Activated naive CD8-positive, alpha-beta T cell (primary cell): Measurements from ENCODE around the gene C1QL3.

Experiments used
- H3K27ac Mint-ChIP-seq: one replicate; pipeline ENCODE4 v1.8.0; 2021; ENCODE audit warnings: mixed read lengths
- H3K27me3 Mint-ChIP-seq: one replicate; pipeline ENCODE4 v1.8.0; 2021; ENCODE audit warnings: mixed read lengths
- H3K36me3 Mint-ChIP-seq: one replicate; pipeline ENCODE4 v1.8.0; 2021; ENCODE audit warnings: mixed read lengths
- H3K4me1 Mint-ChIP-seq: one replicate; pipeline ENCODE4 v1.8.0; 2021; ENCODE audit warnings: low read depth, mixed read lengths
- H3K4me3 Mint-ChIP-seq: one replicate; pipeline ENCODE4 v1.8.0; 2021; ENCODE audit warnings: mild to moderate bottlenecking, mixed read lengths
- H3K9me3 Mint-ChIP-seq: one replicate; pipeline ENCODE4 v1.8.0; 2021; ENCODE audit warnings: low read depth, mixed read lengths

The C1QL3 gene

GRCh38 chr10:16521311-16522016 lies at the start of gene C1QL3:
C1QL3 (minus strand) TSS chr10:16521879; CDS start chr10:16521065, 814 bp downstream.
- peaks cover 22% of the 10 kb centered on the region for H3K27me3 Mint-ChIP-seq
- no peaks in the 10 kb centered on the region for H3K9me3 Mint-ChIP-seq
- no peak within 1 kb of the TSS for H3K27ac Mint-ChIP-seq
- peaks cover 11% of the 10 kb centered on the region for H3K4me1 Mint-ChIP-seq
- peaks cover 3% of the 10 kb centered on the region for H3K36me3 Mint-ChIP-seq
- peak within 1 kb of the TSS; percentile 83 for H3K4me3 Mint-ChIP-seq

GRCh38 chr10:16570731-16571130 lies 49.1 kb upstream of the C1QL3 start:
- H3K9me3 Mint-ChIP-seq, result no peaks in the 10 kb centered on the region
- peaks cover 23% of the 10 kb centered on the region for H3K27me3 Mint-ChIP-seq
- no peaks in the 10 kb centered on the region for H3K36me3 Mint-ChIP-seq
- H3K4me1 Mint-ChIP-seq, result no peaks in the 10 kb centered on the region
- H3K4me3 Mint-ChIP-seq, result no peak overlapping the region
- H3K27ac Mint-ChIP-seq, result no peak overlapping the region

GRCh38 chr10:16566202-16566805 lies 44.6 kb upstream of the C1QL3 start:
- peaks cover 20% of the 10 kb centered on the region for H3K27me3 Mint-ChIP-seq
- H3K36me3 Mint-ChIP-seq, result peaks cover 3% of the 10 kb centered on the region
- H3K27ac Mint-ChIP-seq, result no peak overlapping the region
- H3K9me3 Mint-ChIP-seq, result no peaks in the 10 kb centered on the region
- no peaks in the 10 kb centered on the region for H3K4me1 Mint-ChIP-seq
- no peak overlapping the region for H3K4me3 Mint-ChIP-seq

- Mint-ChIP-seq H3K9me3 (no peaks in the 10 kb centered on the region), H3K4me1 (no peaks in the 10 kb centered on the region), H3K27me3 (peaks cover 22% of the 10 kb centered on the region), H3K27ac (no peak overlapping the region), H3K4me3 (no peak overlapping the region), H3K36me3 (peaks cover 3% of the 10 kb centered on the region)
Measured at GRCh38 chr10:16565604-16566003, 43.9 kb upstream of the C1QL3 start.

GRCh38 chr10:16562891-16563290 lies 41.2 kb upstream of the C1QL3 start:
- peaks cover 20% of the 10 kb centered on the region for H3K27me3 Mint-ChIP-seq
- H3K4me1 Mint-ChIP-seq, result no peaks in the 10 kb centered on the region
- H3K36me3 Mint-ChIP-seq, result peaks cover 5% of the 10 kb centered on the region
- H3K9me3 Mint-ChIP-seq, result no peaks in the 10 kb centered on the region
- H3K4me3 Mint-ChIP-seq, result no peak overlapping the region
- no peak overlapping the region for H3K27ac Mint-ChIP-seq

- H3K36me3 Mint-ChIP-seq, result peaks cover 2% of the 10 kb centered on the region
- peaks cover 13% of the 10 kb centered on the region for H3K27me3 Mint-ChIP-seq
- no peaks in the 10 kb centered on the region for H3K4me1 Mint-ChIP-seq
- no peak overlapping the region for H3K27ac Mint-ChIP-seq
- H3K4me3 Mint-ChIP-seq, result no peak overlapping the region
- peaks cover 3% of the 10 kb centered on the region for H3K9me3 Mint-ChIP-seq
Measured at GRCh38 chr10:16559236-16559773, 37.6 kb upstream of the C1QL3 start.

GRCh38 chr10:16547973-16548372 lies 26.3 kb upstream of the C1QL3 start:
- peaks cover 10% of the 10 kb centered on the region for H3K27me3 Mint-ChIP-seq
- H3K4me3 Mint-ChIP-seq, result no peak overlapping the region
- H3K4me1 Mint-ChIP-seq, result peaks cover 1% of the 10 kb centered on the region
- no peak overlapping the region for H3K27ac Mint-ChIP-seq
- no peaks in the 10 kb centered on the region for H3K36me3 Mint-ChIP-seq
- H3K9me3 Mint-ChIP-seq, result no peaks in the 10 kb centered on the region

GRCh38 chr10:16545116-16545736 lies 23.5 kb upstream of the C1QL3 start:
- Mint-ChIP-seq H3K4me1 (peaks cover 1% of the 10 kb centered on the region), H3K36me3 (no peaks in the 10 kb centered on the region), H3K9me3 (no peaks in the 10 kb centered on the region), H3K27ac (peak overlapping the region; percentile 0), H3K27me3 (peaks cover 11% of the 10 kb centered on the region), H3K4me3 (no peak overlapping the region)

- Mint-ChIP-seq H3K4me3 (no peak overlapping the region), H3K27ac (no peak overlapping the region), H3K27me3 (peaks cover 13% of the 10 kb centered on the region), H3K4me1 (peaks cover 1% of the 10 kb centered on the region), H3K9me3 (no peaks in the 10 kb centered on the region), H3K36me3 (no peaks in the 10 kb centered on the region)
Measured at GRCh38 chr10:16544591-16544990, 22.9 kb upstream of the C1QL3 start.

- Mint-ChIP-seq H3K4me1 (peaks cover 1% of the 10 kb centered on the region), H3K27ac (no peak overlapping the region), H3K4me3 (no peak overlapping the region), H3K36me3 (no peaks in the 10 kb centered on the region), H3K9me3 (no peaks in the 10 kb centered on the region), H3K27me3 (peaks cover 15% of the 10 kb centered on the region)
Measured at GRCh38 chr10:16544099-16544498, 22.4 kb upstream of the C1QL3 start.

- no peaks in the 10 kb centered on the region for H3K36me3 Mint-ChIP-seq
- H3K4me1 Mint-ChIP-seq, result no peaks in the 10 kb centered on the region
- no peak overlapping the region for H3K4me3 Mint-ChIP-seq
- H3K9me3 Mint-ChIP-seq, result no peaks in the 10 kb centered on the region
- H3K27ac Mint-ChIP-seq, result no peak overlapping the region
- H3K27me3 Mint-ChIP-seq, result peaks cover 5% of the 10 kb centered on the region
Measured at GRCh38 chr10:16536155-16536554, 14.5 kb upstream of the C1QL3 start.

- Mint-ChIP-seq H3K36me3 (peaks cover 3% of the 10 kb centered on the region), H3K4me3 (no peak overlapping the region), H3K9me3 (no peaks in the 10 kb centered on the region), H3K4me1 (no peaks in the 10 kb centered on the region), H3K27ac (no peak overlapping the region), H3K27me3 (no peaks in the 10 kb centered on the region)
Measured at GRCh38 chr10:16529853-16530252, 8.2 kb upstream of the C1QL3 start.

GRCh38 chr10:16527452-16527851 lies 5.8 kb upstream of the C1QL3 start:
- no peak overlapping the region for H3K27ac Mint-ChIP-seq
- H3K4me3 Mint-ChIP-seq, result no peak overlapping the region
- no peaks in the 10 kb centered on the region for H3K4me1 Mint-ChIP-seq
- no peaks in the 10 kb centered on the region for H3K9me3 Mint-ChIP-seq
- H3K27me3 Mint-ChIP-seq, result peaks cover 11% of the 10 kb centered on the region
- peaks cover 4% of the 10 kb centered on the region for H3K36me3 Mint-ChIP-seq

- H3K9me3 Mint-ChIP-seq, result no peaks in the 10 kb centered on the region
- peaks cover 11% of the 10 kb centered on the region for H3K4me1 Mint-ChIP-seq
- peaks cover 3% of the 10 kb centered on the region for H3K36me3 Mint-ChIP-seq
- peaks cover 22% of the 10 kb centered on the region for H3K27me3 Mint-ChIP-seq
- H3K27ac Mint-ChIP-seq, result no peak overlapping the region
- peak overlapping the region; percentile 27 for H3K4me3 Mint-ChIP-seq
Measured at GRCh38 chr10:16520900-16521299, 779 bp downstream of the C1QL3 start.
